IMR-90 (cell line): ENCODE data around the gene MAML3. TPM values are rescaled to one million over a fixed set of nuclear protein-coding genes. Genes with fewer than 3 reads are reported as not detected.

Experiments
- ATAC-seq: fragments of 200-7000 bp; cut with Tn5 transposase; 2 replicates; pipeline ENCODE4 v1.9.1; 2020; ENCODE audit warnings: low read depth, mild to moderate bottlenecking, moderate library complexity
- BruUV-seq: library from RNA; stranded (reverse); fragments of 400-500 nt; replicated peaks from 2 replicates; lab custom pipeline; 2021; lab: Mats Ljungman, UMichigan
- CTCF ChIA-PET: fragments of 300-600 bp; formaldehyde crosslinking; extraction: SDS; loops from one replicate; lab custom pipeline; 2021; ENCODE audit warnings: antibody characterized with exemption; lab: Yijun Ruan, JAX
- POLR2A ChIA-PET: fragments of 300-600 bp; sonication (Branson Sonifier 250); formaldehyde crosslinking; loops from one replicate; lab custom pipeline; 2022; ENCODE audit warnings: antibody characterized with exemption; ENCODE audit not compliant: unreplicated experiment; lab: Charles Lee
- DNase-seq: peaks from one replicate; pipeline ENCODE4 v3.0.0; 2013
- H2AFZ ChIP-seq: replicated peaks from 2 replicates; pipeline ENCODE3; 2013; ENCODE audit warnings: low read length, mild to moderate bottlenecking; ENCODE audit not compliant: poor library complexity
- H2AK5ac ChIP-seq: 2 replicates; pipeline ENCODE4 v1.6.1; 2013; ENCODE audit warnings: low read depth, low read length, inconsistent platforms
- H2AK9ac ChIP-seq: replicated peaks from 2 replicates; pipeline ENCODE3; 2013; ENCODE audit warnings: mild to moderate bottlenecking, low read depth, low read length, moderate library complexity; ENCODE audit not compliant: poor library complexity
- H2BK120ac ChIP-seq: 2 replicates; pipeline ENCODE4 v1.6.1; 2013; ENCODE audit warnings: low read depth, low read length, inconsistent platforms
- H2BK15ac ChIP-seq: 3 replicates; pipeline ENCODE4 v1.6.1; 2013; ENCODE audit warnings: low read depth, low read length, inconsistent platforms
- H2BK20ac ChIP-seq: 2 replicates; pipeline ENCODE4 v1.6.1; 2013; ENCODE audit warnings: low read depth, mild to moderate bottlenecking, inconsistent platforms, low read length, moderate library complexity
- H2BK5ac ChIP-seq: 2 replicates; pipeline ENCODE4 v1.6.1; 2013; ENCODE audit warnings: mild to moderate bottlenecking, low read depth, low read length, inconsistent platforms; ENCODE audit not compliant: poor library complexity, severe bottlenecking
- H3K14ac ChIP-seq: replicated peaks from 2 replicates; pipeline ENCODE4 v1.6.1; 2013; ENCODE audit warnings: low read depth, low read length, inconsistent platforms
- H3K18ac ChIP-seq: 2 replicates; pipeline ENCODE4 v1.6.1; 2013; ENCODE audit warnings: low read depth, low read length, control low read depth
- H3K23ac ChIP-seq: 2 replicates; pipeline ENCODE4 v1.6.1; 2013; ENCODE audit warnings: low read depth, low read length, inconsistent platforms
- H3K27ac ChIP-seq: 2 replicates; pipeline ENCODE4 v1.5.1; 2013; ENCODE audit warnings: mild to moderate bottlenecking, control low read depth, low read length; ENCODE audit not compliant: insufficient read depth
- H3K27me3 ChIP-seq: 2 replicates; pipeline ENCODE4 v1.6.1; 2013; ENCODE audit warnings: low read length; ENCODE audit not compliant: control insufficient read depth, insufficient read depth
- H3K36me3 ChIP-seq: 2 replicates; pipeline ENCODE4 v1.6.1; 2013; ENCODE audit warnings: low read length, mixed read lengths; ENCODE audit not compliant: control insufficient read depth, insufficient read depth
- H3K4ac ChIP-seq: 2 replicates; pipeline ENCODE4 v1.6.1; 2013; ENCODE audit warnings: low read depth, low read length, inconsistent platforms
- H3K4me1 ChIP-seq: 2 replicates; pipeline ENCODE4 v1.6.1; 2013; ENCODE audit warnings: low read length, mixed read lengths; ENCODE audit not compliant: control insufficient read depth, insufficient read depth
- H3K4me2 ChIP-seq: 2 replicates; pipeline ENCODE4 v1.6.1; 2013; ENCODE audit warnings: low read depth, mild to moderate bottlenecking, control low read depth, low read length, moderate library complexity
- H3K4me3 ChIP-seq: 2 replicates; pipeline ENCODE4 v1.5.1; 2013; ENCODE audit warnings: low read depth, mild to moderate bottlenecking, control low read depth, low read length, moderate library complexity; ENCODE audit not compliant: insufficient read depth
- H3K56ac ChIP-seq: 2 replicates; pipeline ENCODE4 v1.6.1; 2013; ENCODE audit warnings: low read length, inconsistent platforms; ENCODE audit not compliant: insufficient read depth; ENCODE audit errors: extremely low read depth
- H3K79me1 ChIP-seq, 2 experiments: 2 replicates each; pipeline ENCODE4 v1.6.1; 2013; ENCODE audit warnings: low read length in 2 of 2, inconsistent platforms in 1 of 2, low read depth in 1 of 2
- H3K9ac ChIP-seq: 2 replicates; pipeline ENCODE4 v1.6.1; 2013; ENCODE audit warnings: low read depth, low read length, control low read depth
- H3K9me1 ChIP-seq: 2 replicates; pipeline ENCODE4 v1.6.1; 2013; ENCODE audit warnings: low read length, inconsistent platforms; ENCODE audit not compliant: insufficient read depth
- H3K9me3 ChIP-seq: 2 replicates; pipeline ENCODE4 v1.6.1; 2013; ENCODE audit warnings: low read length; ENCODE audit not compliant: control insufficient read depth, insufficient read depth
- H4K20me1 ChIP-seq: 2 replicates; pipeline ENCODE4 v1.6.1; 2013; ENCODE audit warnings: low read length, inconsistent platforms; ENCODE audit not compliant: insufficient read depth
- H4K5ac ChIP-seq: 2 replicates; pipeline ENCODE4 v1.6.1; 2013; ENCODE audit warnings: mild to moderate bottlenecking, low read depth, low read length, control low read depth
- H4K8ac ChIP-seq, 2 experiments: 2 replicates each; pipeline ENCODE4 v1.6.1; 2013; ENCODE audit warnings: low read depth in 2 of 2, low read length in 2 of 2, control low read depth in 1 of 2, inconsistent platforms in 1 of 2
- H4K91ac ChIP-seq: 2 replicates; pipeline ENCODE4 v1.6.1; 2013; ENCODE audit warnings: low read depth, low read length, inconsistent platforms; ENCODE audit not compliant: insufficient read depth
- BHLHE40 ChIP-seq: fragments of 150-350 bp; IDR thresholded peaks from 2 replicates; pipeline ENCODE4 v1.6.1; 2016; ENCODE audit warnings: mild to moderate bottlenecking, low read depth, low read length
- CTCF ChIP-seq: conservative IDR thresholded peaks from 2 replicates; pipeline ENCODE4 v1.5.1; 2012; ENCODE audit warnings: mild to moderate bottlenecking, low read depth, low read length, improper control_type of control experiment
- FOS ChIP-seq: fragments of 150-350 bp; IDR thresholded peaks from 2 replicates; pipeline ENCODE4 v1.6.1; 2016; ENCODE audit warnings: low read depth, low read length
- MXI1 ChIP-seq: IDR thresholded peaks from 2 replicates; pipeline ENCODE4 v1.6.1; 2012; ENCODE audit warnings: low read depth, mild to moderate bottlenecking, low read length, moderate library complexity, borderline replicate concordance
- POLR2A ChIP-seq: IDR thresholded peaks from 2 replicates; pipeline ENCODE4 v1.6.1; 2012; ENCODE audit warnings: mild to moderate bottlenecking, low read depth, low read length
- RFX5 ChIP-seq: IDR thresholded peaks from 2 replicates; pipeline ENCODE4 v1.8.0; 2012; ENCODE audit warnings: low read depth, mild to moderate bottlenecking, low read length, moderate library complexity
- WGBS, 2 experiments: methylation state at CpG; one replicate each; pipeline versions ENCODE4 v1.1.5 to v1.1.7; 2013; ENCODE audit warnings: missing lambda C conversion rate in 2 of 2; ENCODE audit not compliant: insufficient read length in 1 of 2; ENCODE audit errors: extremely low coverage in 2 of 2; 5-methylcytosine and 5-hydroxymethylcytosine counted together
- dilution Hi-C: fragments of 300-500 bp; cut with HindIII; formaldehyde crosslinking; loops from one replicate; pipeline ENCODE4 v1.14.3; 2018; ENCODE audit warnings: low sequenced_read_pairs; ENCODE audit not compliant: unreplicated experiment
- in situ Hi-C: fragments of 300-500 bp; cut with MboI; formaldehyde crosslinking; loops from 3 replicates; pipeline ENCODE4 v1.14.3; 2019; ENCODE audit warnings: low sequenced_read_pairs, inconsistent platforms, mixed read lengths
- intact Hi-C: fragments of 100-400 bp; cut with micrococcal nuclease; formaldehyde crosslinking; loops from 2 replicates; pipeline ENCODE4 v1.10.0; 2022
- polyA plus RNA-seq, 3 experiments: library from polyadenylated mRNA; depleted of rRNA; stranded (reverse); fragments of >200 nt; gene quantifications; 2 replicates each; pipeline ENCODE4 v1.2.3, GENCODE V29; 2012; ENCODE audit warnings: low replicate concordance in 1 of 3
- total RNA-seq: library from RNA; depleted of rRNA; stranded (reverse); fragments of >200 nt; gene quantifications from 2 replicates; pipeline ENCODE4 v1.2.3, GENCODE V29; 2012

Gene MAML3
- total and polyA plus RNA-seq, 2 of the 4 experiments (the other 2 are of a cell fraction), result 0.90 to 1.7 TPM

- ChIA-PET CTCF (no interaction called here), POLR2A (no interaction called here)
- Histone ChIP-seq H3K27ac (no peak overlapping the region), H3K4ac (no peak overlapping the region), H3K9me1 (peaks cover under 1% of the 10 kb centered on the region), H3K4me3 (no peak overlapping the region), H3K27me3 (no peaks in the 10 kb centered on the region), H4K8ac (no peak overlapping the region), H2BK20ac (no peak overlapping the region), H2BK5ac (no peak overlapping the region), H4K5ac (no peak overlapping the region), H3K23ac (no peak overlapping the region), H3K4me1 (no peaks in the 10 kb centered on the region; the same call in 1 of the 2 replicates), H2AFZ (peak overlapping the region; percentile 24), H2BK15ac (no peak overlapping the region), H2AK5ac (no peak overlapping the region), H3K4me2 (no peak overlapping the region), H3K56ac (no peak overlapping the region), H2AK9ac (no peak overlapping the region), H4K20me1 (no peaks in the 10 kb centered on the region), H3K14ac (no peak overlapping the region), H3K79me1 (no peaks in the 10 kb centered on the region), H3K9me3 (no peaks in the 10 kb centered on the region), H2BK120ac (no peak overlapping the region), H4K91ac (no peak overlapping the region), H3K18ac (no peak overlapping the region), H3K9ac (no peak overlapping the region), H3K36me3 (no peaks in the 10 kb centered on the region)
- WGBS, 2 experiments, result no CpG with 5 or more reads among the region's 1 CpG
- dilution Hi-C loops, result no loop called here
- TF ChIP-seq CTCF, result no peak
- no peak for TF ChIP-seq MXI1
- no peak for TF ChIP-seq RFX5
- no peak for TF ChIP-seq POLR2A
- no peak for TF ChIP-seq BHLHE40
- TF ChIP-seq FOS, result no peak
- in situ Hi-C loops, result loop anchor here (10.0 kb wide), 1 partner anchor 66 kb away; no protein-coding TSS in a partner anchor
- DNase-seq (peak; percentile 64), ATAC-seq (no peak; the same call in 1 of the 2 replicates)
- no TSS peak for BruUV-seq
- intact Hi-C loops, result no loop called here
Measured at GRCh38 chr4:140168474-140168873, 14.5 kb upstream of the MAML3 start.
